HepG2 (cell line): ENCODE results near the gene TPSD1. TPM values are rescaled to one million over a fixed set of nuclear protein-coding genes. Genes with fewer than 3 reads are reported as not detected.

ENCODE experiments used
- ATAC-seq: fragments of 200-7000 bp; cut with Tn5 transposase; 3 replicates; pipeline ENCODE4 v1.9.1; 2020; ENCODE audit warnings: mild to moderate bottlenecking, moderate library complexity
- BruUV-seq: library from RNA; stranded (reverse); fragments of 400-500 nt; replicated peaks from 2 replicates; lab custom pipeline; 2021; lab: Mats Ljungman, UMichigan
- CTCF ChIA-PET: fragments of 300-600 bp; formaldehyde crosslinking; extraction: SDS; loops from one replicate; lab custom pipeline; 2021; ENCODE audit warnings: low total read pairs, inconsistent platforms, low intra/inter-chr PET ratio; lab: Yijun Ruan, JAX
- POLR2A ChIA-PET: fragments of 350-600 bp; sonication (Branson Sonifier 250); formaldehyde crosslinking; loops from one replicate; lab custom pipeline; 2020; ENCODE audit warnings: antibody characterized with exemption, inconsistent platforms; lab: Yijun Ruan, JAX
- DNase-seq: peaks from one replicate; pipeline ENCODE4 v3.0.0-alpha.2; 2015; ENCODE audit warnings: low spot score
- FAIRE-seq: peaks from 3 replicates; lab custom pipeline; 2011; peaks lifted over from hg19 to GRCh38; lab: Jason Lieb, UNC
- H2AFZ ChIP-seq: one replicate; pipeline ENCODE4 v1.6.1; 2011; ENCODE audit warnings: low read length, inconsistent platforms
- H3K27ac ChIP-seq: fragments of 300-600 bp; 3 replicates; pipeline ENCODE4 v1.8.0; 2011; ENCODE audit warnings: mixed run types, mild to moderate bottlenecking, mixed read lengths, low read length, inconsistent platforms; ENCODE audit not compliant: insufficient read depth; ENCODE audit errors: extremely low read length
- H3K27me3 ChIP-seq, 2 experiments: fragments of 200-600 bp in 1 of 2; 2 replicates in 1 of 2; 3 replicates in 1 of 2; pipeline versions ENCODE4 v1.6.0 to v1.8.0; 2011; ENCODE audit warnings: low read length in 2 of 2, mild to moderate bottlenecking in 2 of 2, moderate library complexity in 2 of 2, inconsistent platforms in 1 of 2; ENCODE audit not compliant: insufficient read depth in 2 of 2, control insufficient read depth in 1 of 2
- H3K36me3 ChIP-seq, 2 experiments: fragments of 200-600 bp in 1 of 2; replicated peaks in 1 of 2; 2 replicates in 1 of 2; 3 replicates in 1 of 2; pipeline versions ENCODE4 v1.5.1 to v1.8.0; 2011; ENCODE audit warnings: low read length in 2 of 2, inconsistent platforms in 1 of 2; ENCODE audit not compliant: insufficient read depth in 2 of 2, control insufficient read depth in 1 of 2
- H3K4me1 ChIP-seq: 2 replicates; pipeline ENCODE4 v1.5.1; 2012; ENCODE audit warnings: low read length, inconsistent platforms; ENCODE audit not compliant: insufficient read depth
- H3K4me2 ChIP-seq: 2 replicates; pipeline ENCODE4 v1.6.0; 2011; ENCODE audit warnings: low read depth, low read length, inconsistent platforms
- H3K4me3 ChIP-seq, 3 experiments: fragments of 200-600 bp in 1 of 3; sonication (generic), shearing (Covaris generic) in 1 of 3; replicated peaks in 1 of 3; 2 replicates each; pipeline ENCODE4 v1.5.1; 2011 to 2016; ENCODE audit warnings: low read length in 3 of 3, inconsistent platforms in 2 of 3, low read depth in 2 of 3, mild to moderate bottlenecking in 2 of 3, control low read depth in 1 of 3, mixed read lengths in 1 of 3; ENCODE audit not compliant: insufficient read depth in 1 of 3
- H3K79me2 ChIP-seq: one replicate; pipeline ENCODE4 v1.6.1; 2011; ENCODE audit warnings: low read length, inconsistent platforms; ENCODE audit not compliant: insufficient read depth
- H3K9ac ChIP-seq: 2 replicates; pipeline ENCODE4 v1.6.0; 2011; ENCODE audit warnings: mild to moderate bottlenecking, low read depth, low read length, inconsistent platforms; ENCODE audit not compliant: insufficient read depth
- H3K9me3 ChIP-seq: 2 replicates; pipeline ENCODE4 v1.5.1; 2012; ENCODE audit warnings: mild to moderate bottlenecking, low read length
- H4K20me1 ChIP-seq: 2 replicates; pipeline ENCODE4 v1.6.0; 2011; ENCODE audit warnings: inconsistent platforms, mild to moderate bottlenecking, low read length, moderate library complexity; ENCODE audit not compliant: insufficient read depth
- AGO2 ChIP-seq: fragments of 200-400 bp; formaldehyde crosslinking; optimal IDR thresholded peaks from 2 replicates; pipeline ENCODE3; 2017; ENCODE audit warnings: mild to moderate bottlenecking, low read depth, low read length, moderate library complexity
- GLMP ChIP-seq: sonication (generic); formaldehyde crosslinking; IDR thresholded peaks from 2 replicates; pipeline ENCODE4 v1.9.0; 2021; ENCODE audit warnings: missing genetic modification reagents, mild to moderate bottlenecking, borderline replicate concordance
- PAX8 ChIP-seq: sonication (generic); formaldehyde crosslinking; IDR thresholded peaks from 2 replicates; pipeline ENCODE4 v1.8.0; 2022; ENCODE audit warnings: mild to moderate bottlenecking, missing genetic modification reagents, borderline replicate concordance
- WGBS: methylation state at CpG from one replicate; pipeline ENCODE4 v1.1.6; 2017; ENCODE audit warnings: low lambda C conversion rate; 5-methylcytosine and 5-hydroxymethylcytosine counted together
- in situ Hi-C: cut with HindIII; loops from 2 replicates; pipeline ENCODE4 v1.10.0; 2017; ENCODE audit warnings: low pct_unique_long_range_greater_than_20kb; ENCODE audit not compliant: extremely low pct_ligation_motif_present
- intact Hi-C: fragments of 100-400 bp; cut with micrococcal nuclease; formaldehyde crosslinking; loops from one replicate; pipeline ENCODE4 v1.10.0; 2022; ENCODE audit not compliant: unreplicated experiment
- polyA plus RNA-seq, 8 experiments: library from polyadenylated mRNA; depleted of rRNA in 3 of 8; stranded (reverse) in 7 of 8; unstranded in 1 of 8; fragments of >200 nt; fragmentation: Illumina TruSeq in 4 of 8; extraction: Trizol in 4 of 8; gene quantifications; 2 replicates each; pipeline versions ENCODE4 v1.2.1 to v1.2.3, GENCODE V29; 2011 to 2016; ENCODE audit warnings: low read depth in 4 of 8, missing spikeins in 1 of 8, mixed read lengths in 1 of 8; ENCODE audit not compliant: insufficient read depth in 1 of 8
- total RNA-seq, 5 experiments: library from RNA; depleted of rRNA; stranded (reverse); fragments of >200 nt; fragmentation: Illumina TruSeq; extraction: Trizol; gene quantifications; 2 replicates each; pipeline ENCODE4 v1.2.3, GENCODE V29; 2016; ENCODE audit warnings: low read depth in 1 of 5

TPSD1 gene
- total and polyA plus RNA-seq, 2 of the 13 experiments (the other 11 are each of a cell fraction or from before 2014, with no cell fraction given): not detected

GRCh38 chr16:1221628-1222552 is 34.0 kb upstream of the TPSD1 start:
- ATAC-seq (no peak), DNase-seq (no peak), FAIRE-seq (no peak)
- CTCF ChIA-PET: no interaction called here
- WGBS: 60% methylated on average over 15 of the region's 40 CpGs
- TF ChIP-seq PAX8 (CRISPR knock-in tag) (no peak), AGO2 (peak; percentile 55)
- Histone ChIP-seq H3K4me2 (no peak overlapping the region), H3K36me3 (no peaks in the 10 kb centered on the region; a peak in 1 of 5 replicates), H4K20me1 (no peaks in the 10 kb centered on the region), H3K27ac (no peak overlapping the region), H3K4me3 (no peak overlapping the region), H3K9me3 (no peaks in the 10 kb centered on the region), H3K79me2 (no peaks in the 10 kb centered on the region), H3K9ac (no peak overlapping the region), H3K4me1 (peaks cover 10% of the 10 kb centered on the region), H3K27me3 (peaks cover 10 to 44% of the 10 kb centered on the region in 2 experiments; a peak in 4 of 5 replicates), H2AFZ (no peak overlapping the region)
- no TSS peak for BruUV-seq
- intact Hi-C loops: no loop called here
- in situ Hi-C loops: loop anchor here (25.0 kb wide), 1 partner anchor 410 kb away; the partner anchor contains the start of gene GNG13
- POLR2A ChIA-PET: no interaction called here

GRCh38 chr16:1222553-1223354 is 33.1 kb upstream of the TPSD1 start:
- in situ Hi-C loops (loop anchor here (25.0 kb wide), 1 partner anchor 410 kb away; the partner anchor contains the start of gene GNG13), intact Hi-C loops (no loop called here)
- Histone ChIP-seq H3K27me3 (peaks cover 10 to 44% of the 10 kb centered on the region in 2 experiments; a peak in 4 of 5 replicates), H2AFZ (no peak overlapping the region), H4K20me1 (no peaks in the 10 kb centered on the region), H3K36me3 (no peaks in the 10 kb centered on the region; a peak in 1 of 5 replicates), H3K9ac (no peak overlapping the region), H3K27ac (no peak overlapping the region), H3K4me1 (peaks cover 10% of the 10 kb centered on the region), H3K79me2 (no peaks in the 10 kb centered on the region), H3K4me3 (no peak overlapping the region), H3K9me3 (no peaks in the 10 kb centered on the region), H3K4me2 (no peak overlapping the region)
- TF ChIP-seq AGO2: peak; percentile 45
- TF ChIP-seq GLMP: no peak
- BruUV-seq: no TSS peak
- DNase-seq: no peak
- no peak for ATAC-seq
- no peak for FAIRE-seq
- WGBS: 17% methylated on average over 5 of the region's 25 CpGs
- ChIA-PET POLR2A (no interaction called here), CTCF (no interaction called here)
